ENCODE measurements around the gene ENPEP. TPM values are rescaled to one million over a fixed set of nuclear protein-coding genes. Genes with fewer than 3 reads are reported as not detected.

ENPEP gene
- total and polyA plus RNA-seq, 9 donors: 0.91 to 4.7 (median 2.2) TPM

GRCh38 chr4:110589297-110589696, 113.3 kb downstream of the ENPEP start:
- no peaks in the 10 kb centered on the region for H3K9me3 ChIP-seq
- H3K4me1 ChIP-seq (ENCODE audit: insufficient read depth): no peaks in the 10 kb centered on the region
- H3K36me3 ChIP-seq: no peaks in the 10 kb centered on the region
- H3K4me3 ChIP-seq: no peak overlapping the region
- no peaks in the 10 kb centered on the region for H3K27me3 ChIP-seq
- no peak overlapping the region for H3K27ac ChIP-seq
- intact Hi-C loops (cut with DNase I): no loop called here
- no peak for DNase-seq
- no peak for TF ChIP-seq EP300 (IDR thresholded peaks at IDR 0.05)
- TF ChIP-seq CTCF (IDR thresholded peaks at IDR 0.05): no peak
- TF ChIP-seq POLR2A (IDR thresholded peaks at IDR 0.05): no peak

- no peak overlapping the region for H3K4me3 ChIP-seq
- 80 to 94% (median 90%) methylated on average over 1 of the region's 1 CpG for WGBS, 3 donors
Observed at GRCh38 chr4:110595583-110595982, 119.6 kb downstream of the ENPEP start.

GRCh38 chr4:110596431-110596830, 120.5 kb downstream of the ENPEP start:
- TF ChIP-seq POLR2A (IDR thresholded peaks at IDR 0.05) (no peak), CTCF (IDR thresholded peaks at IDR 0.05) (no peak), EP300 (IDR thresholded peaks at IDR 0.05) (no peak)
- no peak for DNase-seq
- Histone ChIP-seq H3K27ac (no peak overlapping the region), H3K9me3 (no peaks in the 10 kb centered on the region), H3K4me3 (no peak overlapping the region), H3K4me1 (ENCODE audit: insufficient read depth) (no peaks in the 10 kb centered on the region), H3K27me3 (no peaks in the 10 kb centered on the region), H3K36me3 (no peaks in the 10 kb centered on the region)
- WGBS, 3 donors: 85 to 91% (median 86%) methylated on average over 2 of the region's 2 CpGs
- intact Hi-C loops (cut with DNase I): no loop called here

More at GRCh38 chr4:110595583-110595982, 119.6 kb downstream of the ENPEP start:
- Histone ChIP-seq H3K4me1 (ENCODE audit: insufficient read depth) (no peaks in the 10 kb centered on the region), H3K27ac (no peak overlapping the region), H3K9me3 (no peaks in the 10 kb centered on the region), H3K27me3 (no peaks in the 10 kb centered on the region), H3K36me3 (no peaks in the 10 kb centered on the region)
- TF ChIP-seq POLR2A (IDR thresholded peaks at IDR 0.05) (no peak), EP300 (IDR thresholded peaks at IDR 0.05) (no peak), CTCF (IDR thresholded peaks at IDR 0.05) (no peak)
- DNase-seq: no peak
- intact Hi-C loops (cut with DNase I): no loop called here

- Histone ChIP-seq H3K27ac (no peak overlapping the region), H3K9me3 (no peaks in the 10 kb centered on the region), H3K36me3 (no peaks in the 10 kb centered on the region), H3K4me3 (no peak overlapping the region), H3K27me3 (no peaks in the 10 kb centered on the region), H3K4me1 (ENCODE audit: insufficient read depth) (no peaks in the 10 kb centered on the region)
- intact Hi-C loops (cut with DNase I): no loop called here
- TF ChIP-seq POLR2A (IDR thresholded peaks at IDR 0.05) (no peak), EP300 (IDR thresholded peaks at IDR 0.05) (no peak), CTCF (IDR thresholded peaks at IDR 0.05) (no peak)
- DNase-seq: no peak
Observed at GRCh38 chr4:110597582-110597981, 121.6 kb downstream of the ENPEP start.

- no peaks in the 10 kb centered on the region for H3K9me3 ChIP-seq
- no peak for DNase-seq
- no peaks in the 10 kb centered on the region for H3K4me1 ChIP-seq (ENCODE audit: insufficient read depth)
- 88 to 96% (median 89%) methylated on average over 2 of the region's 2 CpGs for WGBS, 3 donors
- no peak for TF ChIP-seq POLR2A (IDR thresholded peaks at IDR 0.05)
- TF ChIP-seq EP300 (IDR thresholded peaks at IDR 0.05): no peak
- TF ChIP-seq CTCF (IDR thresholded peaks at IDR 0.05): no peak
- H3K27ac ChIP-seq: no peak overlapping the region
- H3K36me3 ChIP-seq: no peaks in the 10 kb centered on the region
- intact Hi-C loops (cut with DNase I): no loop called here
- no peaks in the 10 kb centered on the region for H3K27me3 ChIP-seq
- H3K4me3 ChIP-seq: no peak overlapping the region
Observed at GRCh38 chr4:110602061-110602460, 126.1 kb downstream of the ENPEP start.
